ENCODE data around the gene AZU1. TPM values are rescaled to one million over a fixed set of nuclear protein-coding genes. Genes with fewer than 3 reads are reported as not detected.

AZU1 gene
- total RNA-seq, 2 experiments from 2014 or later: not detected

- ChIA-PET POLR2A (no interaction called here), CTCF (no interaction called here)
- H3K4me3 Mint-ChIP-seq: no peak overlapping the region
- no peaks in the 10 kb centered on the region for H3K27me3 Mint-ChIP-seq
- no peak for ATAC-seq
- H3K36me3 Mint-ChIP-seq (ENCODE audit: low read depth): peaks cover 9% of the 10 kb centered on the region
- H3K27ac Mint-ChIP-seq: no peak overlapping the region
- peaks cover 2% of the 10 kb centered on the region for H3K9me3 Mint-ChIP-seq
- intact Hi-C loops (cut with micrococcal nuclease): no loop called here
- no peak for DNase-seq
- TF ChIP-seq CTCF (IDR thresholded peaks at IDR 0.05): no peak
- H3K4me1 Mint-ChIP-seq (ENCODE audit: low read depth): peaks cover 12% of the 10 kb centered on the region
These were observed 41.0 kb downstream of the AZU1 start for GRCh38 chr19:868458-869244.

GRCh38 chr19:869245-870177 lies 41.9 kb downstream of the AZU1 start:
- Mint-ChIP-seq H3K27ac (no peak overlapping the region), H3K4me3 (no peak overlapping the region), H3K36me3 (ENCODE audit: low read depth) (peaks cover 9% of the 10 kb centered on the region), H3K9me3 (peaks cover 2% of the 10 kb centered on the region), H3K4me1 (ENCODE audit: low read depth) (peaks cover 10% of the 10 kb centered on the region), H3K27me3 (no peaks in the 10 kb centered on the region)
- ATAC-seq (no peak), DNase-seq (no peak)
- POLR2A ChIA-PET: no interaction called here
- intact Hi-C loops (cut with micrococcal nuclease): no loop called here
- CTCF ChIA-PET: no interaction called here
- no peak for TF ChIP-seq CTCF (IDR thresholded peaks at IDR 0.05)

GRCh38 chr19:870314-870713 lies 42.7 kb downstream of the AZU1 start:
- H3K36me3 Mint-ChIP-seq (ENCODE audit: low read depth): peaks cover 9% of the 10 kb centered on the region
- H3K4me3 Mint-ChIP-seq: no peak overlapping the region
- peaks cover 10% of the 10 kb centered on the region for H3K4me1 Mint-ChIP-seq (ENCODE audit: low read depth)
- DNase-seq (no peak), ATAC-seq (no peak)
- intact Hi-C loops (cut with micrococcal nuclease): no loop called here
- no peak for TF ChIP-seq CTCF (IDR thresholded peaks at IDR 0.05)
- no peak overlapping the region for H3K27ac Mint-ChIP-seq
- CTCF ChIA-PET: no interaction called here
- H3K9me3 Mint-ChIP-seq: peaks cover 2% of the 10 kb centered on the region
- POLR2A ChIA-PET: no interaction called here
- H3K27me3 Mint-ChIP-seq: no peaks in the 10 kb centered on the region

- intact Hi-C loops (cut with micrococcal nuclease): no loop called here
- no peak for DNase-seq
- H3K27me3 Mint-ChIP-seq: no peaks in the 10 kb centered on the region
- CTCF ChIA-PET: interaction anchor here (1.2 kb wide), 1 partner anchor 15 kb away, joined by 3 read pairs; no protein-coding TSS in a partner anchor
- H3K4me3 Mint-ChIP-seq: no peak overlapping the region
- no peak overlapping the region for H3K27ac Mint-ChIP-seq
- peaks cover 10% of the 10 kb centered on the region for H3K4me1 Mint-ChIP-seq (ENCODE audit: low read depth)
- H3K9me3 Mint-ChIP-seq: peaks cover 2% of the 10 kb centered on the region
- no peak for TF ChIP-seq CTCF (IDR thresholded peaks at IDR 0.05)
- POLR2A ChIA-PET: no interaction called here
- peaks cover 9% of the 10 kb centered on the region for H3K36me3 Mint-ChIP-seq (ENCODE audit: low read depth)
- no peak for ATAC-seq
These were observed 43.3 kb downstream of the AZU1 start for GRCh38 chr19:870963-871401.

Measured in activated CD8-positive, alpha-beta T cell treated with anti-CD3 and anti-CD28 coated beads for 36 hours (primary cell).